ENCODE data around the gene ELFN1.
"Not testable (repeated sequence)": the region's sequence is repeated elsewhere in the genome, so short reads cannot be mapped to it uniquely, and the experiment has no call there.

Gene ELFN1

DNA sequence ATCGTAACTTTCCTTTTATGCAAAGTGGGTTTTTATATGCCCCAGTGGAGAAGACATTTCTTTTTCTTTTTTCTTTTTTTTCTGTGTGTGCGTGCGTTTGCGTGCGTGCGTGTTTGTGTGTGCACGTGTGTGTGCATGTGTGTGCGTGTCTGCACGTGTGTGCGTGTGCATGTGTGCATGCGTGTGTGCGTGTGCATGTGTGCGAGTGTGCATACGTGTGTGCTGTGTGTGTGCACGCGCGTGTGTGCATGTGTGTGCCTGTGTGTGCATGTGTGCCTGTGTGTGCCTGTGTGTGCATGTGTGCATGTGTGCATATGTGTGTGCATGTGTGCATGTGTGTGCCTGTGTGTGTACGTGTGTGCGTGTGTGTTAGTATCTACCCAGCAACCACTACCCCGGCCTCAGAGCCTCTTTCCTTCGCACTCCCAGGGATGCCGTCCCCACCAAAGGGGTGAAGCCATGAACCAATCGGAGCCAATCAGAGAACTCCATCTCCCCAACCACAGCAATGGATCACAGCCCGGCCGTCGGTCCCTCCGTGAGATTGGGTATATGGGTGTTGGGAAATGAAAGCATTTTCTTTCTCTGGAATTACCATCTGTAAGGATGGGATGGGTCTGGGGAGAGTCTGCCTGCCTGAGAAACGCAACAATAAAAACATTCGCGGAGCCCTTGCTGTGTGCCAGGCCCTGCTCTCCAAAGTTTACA is 92.3 kb downstream of the ELFN1 start:
- DNase-seq: no peak

DNA sequence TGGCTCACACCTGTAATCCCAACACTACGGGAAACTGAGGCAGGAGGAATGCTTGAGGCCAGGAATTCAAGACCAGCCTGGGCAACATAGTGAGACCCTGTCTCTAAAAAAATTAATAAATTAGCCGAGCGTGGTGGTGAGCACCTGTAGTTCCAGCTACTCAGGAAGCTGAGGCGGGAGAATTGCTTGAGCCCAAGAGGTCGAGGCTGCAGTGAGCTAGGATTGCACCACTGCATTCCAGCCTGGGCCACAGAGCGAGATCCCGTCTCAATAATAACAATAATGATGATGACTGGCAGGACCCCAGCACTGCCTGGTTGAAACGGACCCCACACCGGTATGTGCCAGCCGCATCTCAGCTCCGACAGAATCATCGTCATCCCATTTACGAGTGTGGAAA is 93.0 kb downstream of the ELFN1 start:
- DNase-seq: no peak

DNA sequence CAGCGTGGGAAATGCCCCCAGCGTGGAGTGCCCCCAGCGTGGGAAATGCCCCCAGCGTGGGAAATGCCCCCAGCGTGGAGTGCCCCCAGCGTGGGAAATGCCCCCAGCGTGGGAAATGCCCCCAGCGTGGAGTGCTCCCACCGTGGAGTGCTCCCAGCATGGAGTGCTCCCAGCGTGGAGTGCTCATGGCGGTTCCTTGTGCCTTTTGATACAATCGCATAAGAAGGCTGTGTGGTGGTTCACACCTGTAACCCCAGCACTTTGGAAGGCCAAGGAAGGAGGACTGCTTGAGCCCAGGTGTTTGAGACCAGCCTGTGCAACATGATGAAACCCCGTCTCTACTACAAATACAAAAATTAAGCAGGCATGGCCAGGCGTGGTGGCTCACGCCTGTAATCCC is 93.8 kb downstream of the ELFN1 start:
- not testable (repeated sequence) for DNase-seq

DNA sequence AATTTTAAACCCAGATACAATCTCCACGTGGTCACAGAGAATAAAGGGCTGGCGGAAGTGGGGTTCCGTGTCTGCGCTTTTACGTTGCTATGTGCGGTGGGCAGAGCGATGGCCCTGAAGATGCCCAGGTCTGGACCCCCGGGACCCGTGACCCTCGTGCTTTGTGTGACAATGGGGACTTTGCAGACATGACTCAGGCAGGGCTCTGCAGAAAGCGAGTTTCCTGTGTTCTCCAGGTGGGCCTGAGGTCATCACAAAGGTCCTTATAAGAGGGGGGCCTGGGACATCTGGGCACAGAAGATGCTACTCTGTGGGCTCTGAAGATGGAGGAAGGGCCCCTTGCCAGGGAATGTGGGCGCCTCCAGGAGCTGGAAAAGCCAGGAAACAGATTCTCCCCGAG is 95.3 kb downstream of the ELFN1 start:
- DNase-seq: no peak

DNA sequence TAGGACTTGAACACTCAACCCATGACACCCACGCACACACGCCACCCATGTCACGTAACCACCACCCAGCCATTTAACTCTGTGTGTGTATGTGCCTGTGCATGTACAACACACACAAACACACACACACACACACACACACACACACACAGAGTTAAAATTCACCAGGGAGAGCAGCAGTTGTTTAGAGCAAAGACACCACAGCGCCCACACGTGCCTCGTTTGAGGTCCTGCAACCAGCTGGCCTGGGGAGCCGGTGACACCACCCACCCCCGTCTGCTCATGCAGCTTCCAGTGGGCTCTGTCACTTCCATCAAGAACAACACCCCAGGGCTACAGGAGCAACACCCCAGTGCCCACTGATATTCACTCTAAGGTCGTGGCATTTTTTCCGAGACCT is 97.4 kb downstream of the ELFN1 start:
- no peak for DNase-seq

DNA sequence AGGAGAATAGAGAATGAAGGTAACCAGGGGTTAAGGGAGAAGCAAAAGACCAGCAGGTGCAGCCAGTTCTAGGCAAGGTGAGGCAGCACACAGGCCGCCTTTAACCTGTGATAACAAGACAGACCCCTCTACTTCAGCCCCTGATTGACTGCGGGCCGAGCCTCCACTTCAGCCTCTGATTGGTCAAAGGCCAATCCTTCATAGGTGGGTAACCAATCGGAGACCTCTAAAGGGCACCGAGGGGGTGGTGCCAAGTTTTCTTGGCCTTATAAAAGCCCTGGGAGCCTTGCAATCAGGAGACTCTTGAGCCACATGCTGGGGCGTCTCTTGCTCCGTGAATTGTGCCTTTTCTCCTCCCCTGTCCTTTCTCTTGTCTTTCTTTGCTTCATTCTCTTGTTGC is 98.8 kb downstream of the ELFN1 start:
- no peak for DNase-seq

DNA sequence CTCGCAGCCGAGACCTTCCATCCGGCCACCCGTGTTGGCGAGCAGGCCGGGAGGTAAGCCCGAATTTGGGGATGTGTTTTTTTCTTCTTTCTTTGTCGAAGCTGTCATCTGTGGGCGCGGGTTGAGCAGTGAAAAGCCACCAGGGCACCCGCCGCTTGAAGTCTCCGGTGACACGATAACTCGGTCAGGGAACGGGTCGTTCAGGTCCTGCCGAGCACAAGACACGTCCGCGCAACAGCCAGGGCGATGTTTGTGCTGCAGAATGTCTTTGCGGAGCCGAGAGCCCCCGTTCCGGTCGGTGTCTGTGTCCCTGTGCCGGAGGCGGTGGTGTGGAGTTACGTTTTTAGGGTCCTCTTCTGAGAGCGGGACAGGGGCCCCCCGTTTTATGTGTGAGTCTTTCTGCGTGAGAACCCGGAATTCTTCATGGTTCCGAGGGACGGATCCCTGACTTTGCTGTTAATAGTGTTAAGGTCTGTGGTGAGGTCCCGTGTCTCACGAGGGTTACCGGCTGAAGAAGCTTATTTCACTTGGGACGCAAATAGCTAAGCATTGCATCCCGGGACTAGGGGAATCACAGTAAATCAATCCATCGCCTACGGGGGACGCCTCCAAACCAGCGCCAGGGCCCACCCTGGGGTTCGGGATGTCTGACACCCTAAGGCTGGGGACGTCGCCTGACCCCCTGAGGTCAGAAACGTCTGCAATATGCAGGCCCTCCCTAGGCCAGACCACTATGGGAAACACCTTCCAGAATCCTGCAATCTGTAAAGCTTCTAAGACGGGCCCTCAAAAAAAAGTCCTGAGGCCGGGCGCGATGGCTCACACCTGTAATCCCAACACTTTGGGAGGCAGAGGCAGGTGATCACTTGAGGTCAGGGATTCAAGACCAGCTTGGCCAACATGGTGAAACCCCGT is 99.5 kb downstream of the ELFN1 start:
- no peak for DNase-seq

DNA sequence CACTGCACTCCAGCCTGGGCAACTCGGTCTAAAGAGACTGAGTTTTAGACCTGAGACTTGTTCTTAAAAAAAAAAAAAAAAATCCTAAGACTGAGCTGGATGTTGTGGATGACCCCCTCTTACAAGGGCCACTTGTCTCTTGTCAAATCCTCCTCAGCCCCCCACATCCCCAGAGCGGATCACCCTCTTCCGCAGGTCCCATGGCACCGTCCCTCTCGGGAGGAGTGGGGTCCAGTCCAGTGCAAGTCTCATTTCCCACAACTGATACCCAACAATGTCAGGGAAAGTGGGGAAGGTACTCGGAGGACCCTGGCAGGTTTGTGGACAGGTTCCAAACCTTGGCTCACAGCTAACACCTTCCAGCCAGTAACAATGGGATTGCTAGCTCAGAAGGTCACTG is 100.3 kb downstream of the ELFN1 start:
- no peak for DNase-seq

DNA sequence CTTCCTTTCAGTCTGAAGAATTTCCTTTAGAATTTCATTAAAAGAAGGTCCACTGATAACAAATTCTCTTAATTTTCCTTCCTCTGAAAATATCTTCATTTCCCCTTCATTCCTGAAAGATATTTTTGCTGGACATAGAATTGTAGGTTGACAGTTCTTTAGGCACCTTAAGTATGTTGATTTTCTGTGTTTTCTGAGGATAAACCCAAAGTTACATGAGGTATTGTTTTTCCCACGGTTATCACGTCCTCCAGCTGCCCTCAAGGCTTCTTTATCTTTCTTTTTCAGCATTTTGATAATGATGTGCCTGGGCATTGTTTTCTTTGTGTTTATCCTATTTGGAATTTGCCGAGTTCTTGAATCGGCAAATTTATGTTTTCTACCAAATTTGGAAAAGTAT is 105.3 kb downstream of the ELFN1 start:
- DNase-seq: no peak

DNA sequence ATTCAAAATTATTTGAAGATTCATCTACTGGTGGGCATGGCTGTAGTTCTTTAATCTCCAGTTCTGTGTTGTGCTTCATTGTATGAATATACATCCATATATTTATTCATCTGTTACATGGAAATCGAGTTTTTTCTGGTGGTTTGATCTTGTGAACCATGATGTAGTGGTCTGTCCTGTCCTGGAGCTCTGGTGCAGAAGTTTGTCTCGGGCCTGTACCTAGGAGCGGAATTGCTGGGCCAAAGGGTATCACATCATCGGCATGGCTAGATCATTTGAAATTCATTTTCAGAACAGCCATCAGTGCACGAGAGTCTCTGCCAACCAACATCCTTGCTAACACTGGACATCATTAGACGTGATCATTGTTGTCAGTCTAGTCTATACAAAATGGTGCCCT is 107.0 kb downstream of the ELFN1 start:
- no peak for DNase-seq

DNA sequence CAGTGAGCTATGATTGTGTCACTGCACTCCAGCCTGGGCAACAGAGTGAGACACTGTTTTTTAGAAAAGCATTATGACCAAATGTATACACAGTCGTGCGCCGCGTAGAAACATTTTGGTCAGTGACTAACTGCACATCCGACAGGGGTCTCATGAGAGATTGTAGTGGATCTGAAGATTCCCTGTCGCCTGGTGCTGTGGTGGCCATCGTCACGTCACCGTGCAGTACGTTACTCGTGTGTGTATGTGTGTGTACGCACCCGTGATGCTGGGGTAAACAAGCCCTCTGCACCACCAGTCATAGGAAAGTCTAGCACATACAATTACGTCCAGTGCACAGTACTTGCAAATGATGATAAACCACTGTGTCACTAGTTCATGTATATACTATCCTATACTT is 109.4 kb downstream of the ELFN1 start:
- no peak for DNase-seq

DNA sequence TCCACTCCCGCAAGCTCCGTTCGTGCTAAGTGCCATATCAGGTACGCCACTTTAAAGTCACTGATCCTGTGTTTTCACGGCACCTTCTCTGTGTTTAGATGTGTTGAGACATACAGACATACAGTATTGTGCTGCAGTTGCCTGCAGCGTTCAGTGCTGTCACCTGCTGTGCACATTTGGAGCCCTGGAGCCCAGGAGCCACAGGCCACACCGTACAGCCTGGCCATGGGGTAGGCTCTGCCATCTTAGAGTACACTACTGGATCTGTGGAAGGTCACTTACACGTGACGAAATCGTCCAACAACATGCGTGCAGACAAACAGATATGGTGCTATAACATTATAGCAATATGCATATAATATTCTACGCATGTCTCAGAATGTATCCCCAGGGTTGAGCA is 111.3 kb downstream of the ELFN1 start:
- no peak for DNase-seq

DNA sequence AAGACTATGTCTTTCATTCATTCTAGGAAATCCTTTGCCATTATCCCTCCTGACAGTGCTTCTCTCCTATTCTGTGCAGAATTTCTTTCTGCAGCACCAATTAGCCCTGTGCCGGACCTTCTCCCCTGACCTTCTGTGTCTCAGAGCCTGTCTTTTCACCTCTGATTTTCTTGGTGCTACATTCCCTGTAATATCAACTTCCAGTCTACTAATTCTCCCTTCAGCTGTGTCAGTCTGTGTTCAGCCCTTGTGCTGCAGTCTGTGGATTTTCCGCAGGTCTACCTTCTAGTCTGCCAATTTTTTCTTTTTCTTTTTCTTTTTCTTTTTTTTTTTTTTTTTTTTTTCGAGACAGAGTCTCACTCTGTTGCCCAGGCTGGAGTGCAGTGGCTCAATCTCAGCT is 115.8 kb downstream of the ELFN1 start:
- no peak for DNase-seq

DNA sequence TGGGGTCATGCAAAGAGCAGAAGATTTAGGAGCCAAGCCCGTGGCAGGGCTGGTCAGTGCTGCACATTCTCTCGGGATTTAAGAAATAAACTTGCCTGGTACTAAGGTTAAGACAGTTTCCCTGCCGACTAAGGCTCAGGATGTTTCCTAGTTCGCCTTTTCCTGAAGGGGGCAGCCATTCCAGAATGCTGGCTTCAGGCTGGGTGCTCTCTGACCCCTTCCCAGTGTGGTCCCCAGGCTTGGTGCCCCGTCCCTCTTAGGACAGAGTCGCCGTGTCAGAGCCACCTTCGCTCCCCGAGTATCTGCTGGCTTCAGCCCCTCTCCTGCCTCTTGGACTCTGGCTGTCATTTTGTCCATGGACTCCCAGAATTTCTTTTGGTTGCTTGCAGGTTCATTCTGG is 117.2 kb downstream of the ELFN1 start:
- no peak for DNase-seq

DNA sequence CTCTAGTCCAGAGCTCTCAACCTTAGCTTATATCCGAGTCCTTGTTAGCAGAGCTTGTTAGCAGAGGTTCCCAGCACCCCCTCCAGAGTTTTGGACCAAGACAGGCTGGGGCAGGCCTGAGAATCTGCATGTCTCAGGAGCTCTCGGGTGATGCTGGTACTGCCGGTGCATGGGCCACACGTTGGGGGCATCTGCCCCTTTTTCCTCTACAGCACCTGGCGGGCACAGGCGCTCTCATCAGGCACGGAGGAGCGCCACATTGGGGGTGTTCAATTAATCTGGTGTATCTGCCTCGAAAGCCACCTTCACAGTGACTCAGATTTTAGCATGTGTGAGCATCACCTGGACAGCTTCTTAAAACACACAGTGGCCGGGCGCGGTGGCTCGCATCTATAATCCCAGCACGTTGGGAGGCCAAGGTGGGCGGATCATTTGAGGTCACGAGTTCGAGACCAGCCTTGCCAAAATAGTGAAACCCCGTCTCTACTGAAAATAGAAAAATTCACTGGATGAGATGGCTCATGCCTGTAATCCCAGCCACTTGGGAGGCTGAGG is 117.7 kb downstream of the ELFN1 start:
- DNase-seq: no peak

DNA sequence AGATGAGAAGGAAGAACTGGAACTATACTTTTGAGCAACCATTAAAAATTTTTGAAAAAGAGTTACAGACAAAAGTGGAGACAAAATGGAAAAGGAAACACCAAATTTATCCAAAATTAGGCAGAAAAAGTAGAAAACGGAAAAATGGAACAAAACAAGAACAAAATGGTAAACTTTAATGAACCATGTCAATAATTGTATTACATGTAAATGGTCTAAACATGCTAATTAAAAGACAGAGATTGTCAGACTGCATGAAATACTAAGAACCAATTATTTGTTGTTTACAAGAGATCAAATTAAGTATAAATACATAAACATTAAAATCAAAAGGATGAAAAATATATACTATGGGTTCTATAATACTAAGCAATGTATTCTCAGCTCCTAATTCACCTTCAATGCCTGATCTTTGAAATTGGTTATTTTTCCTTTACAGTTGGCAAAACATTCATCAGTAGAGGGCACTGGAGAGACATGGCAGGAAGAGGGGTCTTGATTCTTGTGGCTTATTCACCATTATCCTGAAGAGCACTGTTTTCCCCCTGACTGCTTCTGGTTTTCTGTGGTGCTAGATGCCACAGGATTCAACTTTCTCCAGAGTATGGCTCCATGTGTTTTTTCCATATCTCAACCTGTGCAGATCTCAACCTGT is 124.9 kb downstream of the ELFN1 start:
- DNase-seq: no peak
